ENCODE data around the gene PPP1R7. TPM values are rescaled to one million over a fixed set of nuclear protein-coding genes. Genes with fewer than 3 reads are reported as not detected.
"Not testable (repeated sequence)": the region's sequence is repeated elsewhere in the genome, so short reads cannot be mapped to it uniquely, and the experiment has no call there.

The PPP1R7 gene
- total RNA-seq, 1 experiment from 2014 or later = 45.4 TPM

- TF ChIP-seq CBX3 (IDR thresholded peaks at IDR 0.05; ENCODE audit: low read depth) (peak; percentile 96), ELF1 (IDR thresholded peaks at IDR 0.05; ENCODE audit: borderline replicate concordance, low read depth) (peak; percentile 49; the same call in 1 of the 2 replicates), EGR1 (IDR thresholded peaks at IDR 0.05; ENCODE audit: low read depth) (peak; percentile 51; the same call in 1 of the 2 replicates), EZH2phosphoT487 (IDR thresholded peaks at IDR 0.05; ENCODE audit: borderline replicate concordance) (no peak), EZH2 (IDR thresholded peaks at IDR 0.05) (no peak), ZBTB33 (IDR thresholded peaks at IDR 0.05; ENCODE audit: extremely low read depth, insufficient replicate concordance, low read length) (peak; percentile 31), SP1 (IDR thresholded peaks at IDR 0.05; ENCODE audit: low read depth) (peak; percentile 72; the same call in 1 of the 2 replicates), TCF7L2 (IDR thresholded peaks at IDR 0.05; ENCODE audit: borderline replicate concordance, extremely low read depth, insufficient read depth, insufficient read length) (peak; percentile 61), SIN3A (IDR thresholded peaks at IDR 0.05; ENCODE audit: low read depth) (peak; percentile 95)
Measured at GRCh38 chr2:241102239-241102803, 47.9 kb upstream of the PPP1R7 start, which contains the start of gene MTERF4 (continued).

GRCh38 chr2:241103176-241103595, 47.1 kb upstream of the PPP1R7 start:
- ChIA-PET POLR2A (no interaction called here), CTCF (no interaction called here), RAD21 (ENCODE audit: low non-redundant PET in 1 of 2, low total read pairs in 2 of 2, uncharacterized antibody in 2 of 2, unreplicated experiment in 2 of 2) (no interaction called here)
- Histone ChIP-seq H3K27ac (ENCODE audit: low read depth, low read length) (peak overlapping the region; percentile 73; the same call in 1 of the 2 replicates), H3K4me1 (ENCODE audit: control insufficient read depth in 1 of 2, insufficient read depth in 2 of 2, low read length in 2 of 2) (peaks cover 10 to 15% of the 10 kb centered on the region in 2 experiments), H3K9me2 (ENCODE audit: insufficient read depth) (no peaks in the 10 kb centered on the region), H3K4me2 (ENCODE audit: low read length) (peak overlapping the region; percentile 80), H3K9me3 (ENCODE audit: control insufficient read depth in 1 of 2, insufficient read depth in 1 of 2, low read depth in 1 of 2, low read length in 2 of 2) (no peaks in the 10 kb centered on the region), H3K9ac (ENCODE audit: low read length) (peak overlapping the region; percentile 84), H3K4me3 (replicated peaks in 1 of 2; ENCODE audit: low read depth in 1 of 2, low read length in 2 of 2) (peak overlapping the region; percentile 91 to 94), H3K79me2 (ENCODE audit: insufficient read depth, low read length) (peaks cover 32% of the 10 kb centered on the region), H2AFZ (ENCODE audit: low read depth, low read length, poor library complexity, severe bottlenecking) (no peak overlapping the region), H4K20me1 (ENCODE audit: insufficient read depth) (no peaks in the 10 kb centered on the region), H3K36me3 (ENCODE audit: control insufficient read depth in 1 of 2, insufficient read depth in 2 of 2, low read length in 2 of 2) (peaks cover 8 to 13% of the 10 kb centered on the region in 2 experiments; a peak in 3 of 4 replicates), H3K27me3 (ENCODE audit: insufficient read depth, low read length) (no peaks in the 10 kb centered on the region)
- TF ChIP-seq CEBPB (IDR thresholded peaks at IDR 0.05; ENCODE audit: low read depth) (no peak), POLR2AphosphoS5 (IDR thresholded peaks at IDR 0.05; ENCODE audit: low read depth, low read length) (no peak), ELF1 (IDR thresholded peaks at IDR 0.05; ENCODE audit: borderline replicate concordance, low read depth) (no peak), REST (IDR thresholded peaks at IDR 0.05; ENCODE audit: low read depth) (no peak), TCF7L2 (IDR thresholded peaks at IDR 0.05; ENCODE audit: borderline replicate concordance, extremely low read depth, insufficient read depth, insufficient read length) (no peak)
- no TSS peak for BruUV-seq (replicated peaks)
- no peak for ATAC-seq
- DNase-seq (ENCODE audit: low read depth, low spot score) = no peak
- intact Hi-C loops (cut with micrococcal nuclease) = no loop called here

- CTCF ChIA-PET; H3K27me3 ChIP-seq (ENCODE audit: insufficient read depth, low read length); H4K20me1 ChIP-seq (ENCODE audit: insufficient read depth); H3K27ac ChIP-seq (ENCODE audit: low read depth, low read length); H3K9me2 ChIP-seq (ENCODE audit: insufficient read depth); H3K9me3 ChIP-seq (ENCODE audit: control insufficient read depth in 1 of 2, insufficient read depth in 1 of 2, low read depth in 1 of 2, low read length in 2 of 2); H3K4me2 ChIP-seq (ENCODE audit: low read length); BruUV-seq (replicated peaks); H3K36me3 ChIP-seq (ENCODE audit: control insufficient read depth in 1 of 2, insufficient read depth in 2 of 2, low read length in 2 of 2); H3K4me3 ChIP-seq (replicated peaks in 1 of 2; ENCODE audit: low read depth in 1 of 2, low read length in 2 of 2); ATAC-seq; RAD21 ChIA-PET (ENCODE audit: low non-redundant PET in 1 of 2, low total read pairs in 2 of 2, uncharacterized antibody in 2 of 2, unreplicated experiment in 2 of 2); H2AFZ ChIP-seq (ENCODE audit: low read depth, low read length, poor library complexity, severe bottlenecking); DNase-seq (ENCODE audit: low read depth, low spot score); H3K9ac ChIP-seq (ENCODE audit: low read length); intact Hi-C loops (cut with micrococcal nuclease): not testable (repeated sequence)
- Histone ChIP-seq H3K4me1 (ENCODE audit: control insufficient read depth in 1 of 2, insufficient read depth in 2 of 2, low read length in 2 of 2) (peaks cover 10 to 15% of the 10 kb centered on the region in 2 experiments), H3K79me2 (ENCODE audit: insufficient read depth, low read length) (peaks cover 25% of the 10 kb centered on the region)
- POLR2A ChIA-PET = interaction anchor here (0.9 kb wide), 1 partner anchor 45 kb away, joined by 3 read pairs; the partner anchor contains the start of gene PASK
Measured at GRCh38 chr2:241104611-241105010, 45.7 kb upstream of the PPP1R7 start.

Measured in HCT116 (cell line).